Calu3 (cell line): ENCODE measurements around the gene MEA1. TPM values are rescaled to one million over a fixed set of nuclear protein-coding genes. Genes with fewer than 3 reads are reported as not detected.

Source experiments
- BruUV-seq: library from RNA; stranded (reverse); fragments of 400-500 nt; replicated peaks from 2 replicates; lab custom pipeline; 2021; lab: Mats Ljungman, UMichigan
- CTCF ChIA-PET: fragments of 300-600 bp; sonication (Branson Sonifier 250); formaldehyde crosslinking; loops from one replicate; lab custom pipeline; 2022; ENCODE audit warnings: antibody characterized with exemption; lab: Charles Lee
- DNase-seq: peaks from one replicate; pipeline ENCODE4 v3.0.0; 2022
- H3K27ac Mint-ChIP-seq: one replicate; pipeline ENCODE4 v1.8.0; 2022; ENCODE audit warnings: mixed read lengths; ENCODE audit not compliant: unreplicated experiment
- H3K27me3 Mint-ChIP-seq: one replicate; pipeline ENCODE4 v1.8.0; 2022; ENCODE audit warnings: mixed read lengths; ENCODE audit not compliant: unreplicated experiment
- H3K36me3 Mint-ChIP-seq: one replicate; pipeline ENCODE4 v1.8.0; 2022; ENCODE audit warnings: mild to moderate bottlenecking, moderate library complexity, mixed read lengths; ENCODE audit not compliant: insufficient read depth, unreplicated experiment
- H3K4me1 Mint-ChIP-seq: one replicate; pipeline ENCODE4 v1.8.0; 2022; ENCODE audit warnings: mild to moderate bottlenecking, low read depth, mixed read lengths; ENCODE audit not compliant: unreplicated experiment
- H3K4me3 Mint-ChIP-seq: one replicate; pipeline ENCODE4 v1.8.0; 2022; ENCODE audit warnings: mild to moderate bottlenecking, low read depth, moderate library complexity, mixed read lengths; ENCODE audit not compliant: unreplicated experiment
- H3K9me3 Mint-ChIP-seq: one replicate; pipeline ENCODE4 v1.8.0; 2022; ENCODE audit warnings: low read depth, mixed read lengths; ENCODE audit not compliant: unreplicated experiment
- intact Hi-C: fragments of 100-400 bp; cut with micrococcal nuclease; formaldehyde crosslinking; loops from one replicate; pipeline ENCODE4 v1.10.0; 2022; ENCODE audit not compliant: unreplicated experiment
- total RNA-seq: library from RNA; stranded (reverse); gene quantifications from 2 replicates; pipeline ENCODE4 v1.2.3, GENCODE V29; 2022
- TF ChIP-seq, protein P1 (sequence below): fragments of 200-600 bp; IDR thresholded peaks from one replicate; pipeline ENCODE4 v1.8.0; 2022; ENCODE audit warnings: antibody characterized with exemption; ENCODE audit not compliant: unreplicated experiment

Gene MEA1
- total RNA-seq, 1 experiment from 2014 or later: 115 TPM

DNA sequence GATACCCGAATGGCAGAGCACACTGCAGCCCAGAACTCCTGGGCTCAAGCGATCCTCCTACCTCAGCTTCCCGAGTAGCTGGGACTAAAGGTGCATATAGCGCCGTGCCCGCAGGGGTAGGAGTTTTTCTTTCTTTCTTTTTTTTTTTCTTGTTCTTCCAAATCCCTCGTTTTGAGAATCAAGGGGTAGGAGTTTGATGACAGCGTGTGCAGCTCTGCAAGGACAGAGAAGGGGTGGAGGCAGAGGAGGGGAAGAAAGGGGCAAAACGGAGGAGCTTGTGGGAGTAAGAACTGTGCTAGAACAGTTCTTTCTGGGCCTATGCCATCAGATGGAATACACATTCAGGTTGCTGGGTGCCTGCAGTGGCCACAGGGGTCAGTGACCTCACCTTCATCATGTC lies 23.0 kb upstream of the MEA1 start:
- BruUV-seq: no TSS peak
- H3K4me3 Mint-ChIP-seq: no peak overlapping the region
- CTCF ChIA-PET: interaction anchor here (1.8 kb wide), 1 partner anchor 107 kb away, joined by 4 read pairs; no protein-coding TSS in a partner anchor
- H3K4me1 Mint-ChIP-seq: no peaks in the 10 kb centered on the region
- TF ChIP-seq, protein P1, sequence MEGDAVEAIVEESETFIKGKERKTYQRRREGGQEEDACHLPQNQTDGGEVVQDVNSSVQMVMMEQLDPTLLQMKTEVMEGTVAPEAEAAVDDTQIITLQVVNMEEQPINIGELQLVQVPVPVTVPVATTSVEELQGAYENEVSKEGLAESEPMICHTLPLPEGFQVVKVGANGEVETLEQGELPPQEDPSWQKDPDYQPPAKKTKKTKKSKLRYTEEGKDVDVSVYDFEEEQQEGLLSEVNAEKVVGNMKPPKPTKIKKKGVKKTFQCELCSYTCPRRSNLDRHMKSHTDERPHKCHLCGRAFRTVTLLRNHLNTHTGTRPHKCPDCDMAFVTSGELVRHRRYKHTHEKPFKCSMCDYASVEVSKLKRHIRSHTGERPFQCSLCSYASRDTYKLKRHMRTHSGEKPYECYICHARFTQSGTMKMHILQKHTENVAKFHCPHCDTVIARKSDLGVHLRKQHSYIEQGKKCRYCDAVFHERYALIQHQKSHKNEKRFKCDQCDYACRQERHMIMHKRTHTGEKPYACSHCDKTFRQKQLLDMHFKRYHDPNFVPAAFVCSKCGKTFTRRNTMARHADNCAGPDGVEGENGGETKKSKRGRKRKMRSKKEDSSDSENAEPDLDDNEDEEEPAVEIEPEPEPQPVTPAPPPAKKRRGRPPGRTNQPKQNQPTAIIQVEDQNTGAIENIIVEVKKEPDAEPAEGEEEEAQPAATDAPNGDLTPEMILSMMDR: no peak
- no peak for DNase-seq
- intact Hi-C loops: no loop called here
- H3K27ac Mint-ChIP-seq: no peak overlapping the region
- no peaks in the 10 kb centered on the region for H3K9me3 Mint-ChIP-seq
- H3K36me3 Mint-ChIP-seq: peaks cover 77% of the 10 kb centered on the region
- no peaks in the 10 kb centered on the region for H3K27me3 Mint-ChIP-seq

DNA sequence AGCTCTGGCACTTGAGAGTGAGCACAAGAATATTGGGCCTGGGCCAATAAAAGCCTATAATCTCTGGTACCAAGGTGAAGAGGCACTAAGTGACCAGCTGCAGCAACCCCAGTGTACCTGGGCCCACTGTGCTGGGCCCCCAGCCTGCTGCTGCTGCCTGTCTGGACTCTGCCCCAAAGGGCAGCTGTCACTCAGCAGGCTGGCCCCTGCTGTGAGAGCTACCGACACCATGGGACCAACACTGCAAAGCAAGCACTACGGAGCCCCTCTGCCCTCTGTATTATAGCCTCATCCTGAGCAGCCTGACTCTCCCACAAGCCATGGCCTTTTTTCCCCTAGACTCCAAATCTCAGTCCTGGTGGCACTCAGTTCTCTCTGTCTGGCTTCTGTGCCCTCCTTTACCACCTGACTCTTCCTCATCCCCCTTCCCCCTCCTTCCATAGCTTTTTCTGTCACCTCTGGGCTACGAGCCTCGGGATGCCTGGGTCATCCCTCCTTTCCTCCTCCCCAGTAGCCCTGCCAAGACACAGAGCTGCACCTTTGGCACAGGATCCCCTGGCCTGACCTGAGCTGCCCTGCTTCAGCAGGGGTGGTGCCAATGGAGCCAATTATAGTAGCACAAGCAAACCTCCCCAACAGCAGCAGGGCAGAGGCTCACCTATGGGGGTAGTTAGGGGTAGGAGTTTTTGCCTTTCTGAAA lies 21.9 kb upstream of the MEA1 start:
- Mint-ChIP-seq H3K9me3 (no peaks in the 10 kb centered on the region), H3K27ac (no peak overlapping the region), H3K36me3 (peaks cover 83% of the 10 kb centered on the region), H3K4me3 (no peak overlapping the region), H3K27me3 (no peaks in the 10 kb centered on the region), H3K4me1 (no peaks in the 10 kb centered on the region)
- CTCF ChIA-PET: no interaction called here
- intact Hi-C loops: no loop called here
- BruUV-seq: no TSS peak
- TF ChIP-seq, protein P1: no peak
- no peak for DNase-seq

DNA sequence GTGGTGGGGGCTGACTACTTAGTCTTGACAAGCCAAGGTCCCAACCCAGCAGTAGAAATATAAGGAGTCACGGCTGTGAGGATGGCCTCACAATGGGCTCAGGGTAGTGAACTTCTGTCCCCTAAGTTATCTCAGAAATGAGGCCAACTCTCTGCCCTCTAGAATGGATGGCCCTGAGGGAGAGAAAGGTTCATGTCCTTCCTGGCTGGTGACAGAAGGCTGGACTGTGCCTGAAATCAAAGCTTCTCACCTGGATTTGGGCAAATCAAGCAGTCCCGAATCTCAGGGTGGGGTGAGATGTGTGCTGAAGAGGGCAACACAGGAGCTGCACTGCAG lies 20.4 kb upstream of the MEA1 start:
- DNase-seq: no peak
- CTCF ChIA-PET: interaction anchor here (1.2 kb wide), 1 partner anchor 14 kb away, joined by 3 read pairs; no protein-coding TSS in a partner anchor
- Mint-ChIP-seq H3K36me3 (peaks cover 84% of the 10 kb centered on the region), H3K27ac (no peak overlapping the region), H3K4me3 (no peak overlapping the region), H3K27me3 (no peaks in the 10 kb centered on the region), H3K9me3 (no peaks in the 10 kb centered on the region), H3K4me1 (no peaks in the 10 kb centered on the region)
- intact Hi-C loops: no loop called here
- BruUV-seq: no TSS peak
- TF ChIP-seq, protein P1: no peak

DNA sequence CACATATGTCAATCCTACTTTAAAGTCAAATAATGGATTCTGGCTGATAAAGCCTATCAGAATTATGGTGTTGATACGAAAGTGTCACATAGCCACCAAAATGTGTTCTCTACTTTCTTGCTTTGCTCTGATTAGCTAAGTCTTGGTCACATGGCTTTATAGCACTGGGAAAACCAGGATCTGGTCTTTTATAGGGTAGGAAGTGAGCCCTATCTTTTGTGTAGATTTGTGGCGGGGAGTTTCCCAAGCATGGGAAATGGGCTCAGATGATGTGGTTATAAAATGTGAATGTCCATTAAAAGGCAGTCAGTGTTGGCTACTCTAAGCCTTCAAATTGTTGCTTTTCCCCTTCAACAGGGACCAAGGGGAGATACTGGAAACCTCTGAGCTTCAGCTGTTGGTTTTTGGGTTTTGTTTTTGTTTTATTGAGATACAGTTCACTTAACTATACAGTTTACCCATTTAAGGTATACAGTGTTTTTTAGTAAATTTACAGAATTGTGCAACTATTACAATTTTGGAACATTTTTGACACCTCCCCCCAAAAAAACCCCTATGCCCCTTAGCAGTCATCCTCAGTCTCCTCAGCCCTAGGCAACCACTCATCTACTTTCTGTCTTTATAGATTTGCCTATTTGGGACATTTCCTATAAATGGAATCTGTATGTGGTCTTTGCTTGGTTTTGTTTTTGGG lies 19.9 kb upstream of the MEA1 start:
- BruUV-seq: no TSS peak
- intact Hi-C loops: no loop called here
- Mint-ChIP-seq H3K4me3 (no peak overlapping the region), H3K36me3 (peaks cover 79% of the 10 kb centered on the region), H3K27ac (no peak overlapping the region), H3K9me3 (no peaks in the 10 kb centered on the region), H3K27me3 (no peaks in the 10 kb centered on the region), H3K4me1 (no peaks in the 10 kb centered on the region)
- DNase-seq: no peak
- TF ChIP-seq, protein P1: no peak
- CTCF ChIA-PET: interaction anchor here (0.7 to 1.2 kb wide), 2 partner anchors 14 to 72 kb away, joined by 3 read pairs; no protein-coding TSS in a partner anchor
